Upper lobe of left lung (tissue), 6 donors: Measurements from ENCODE around the gene FUCA1. TPM values are rescaled to one million over a fixed set of nuclear protein-coding genes. Genes with fewer than 3 reads are reported as not detected.

Experiments used
- ATAC-seq, 2 donors: fragments of 200-7000 bp; cut with Tn5 transposase; one replicate each; pipeline ENCODE4 v1.9.1; 2022; ENCODE audit warnings: mild to moderate bottlenecking in 2 of 2, moderate library complexity in 2 of 2; ENCODE audit not compliant: low FRiP score in 2 of 2
- DNase-seq, 2 donors: peaks; one replicate each; pipeline ENCODE4 v3.0.0-alpha.2; 2019 to 2020
- H3K27ac ChIP-seq, 4 donors: fragments of 200-600 bp; sonication (generic); one replicate each; pipeline ENCODE4 v1.5.1; 2016 to 2019
- H3K27me3 ChIP-seq, 4 donors: fragments of 200-600 bp; sonication (generic); one replicate each; pipeline ENCODE4 v1.5.1; 2017 to 2019
- H3K36me3 ChIP-seq, 4 donors: fragments of 200-600 bp; sonication (generic); one replicate each; pipeline ENCODE4 v1.5.1; 2016 to 2019
- H3K4me1 ChIP-seq, 4 donors: fragments of 200-600 bp; sonication (generic); one replicate each; pipeline ENCODE4 v1.5.1; 2018 to 2019
- H3K4me3 ChIP-seq, 4 donors: fragments of 200-600 bp; sonication (generic); one replicate each; pipeline ENCODE4 v1.5.1; 2017 to 2019; ENCODE audit warnings: mild to moderate bottlenecking in 2 of 4, moderate library complexity in 1 of 4
- H3K9me3 ChIP-seq, 4 donors: fragments of 200-600 bp; sonication (generic); one replicate each; pipeline ENCODE4 v1.5.1; 2018 to 2019
- CTCF ChIP-seq, 6 experiments: fragments of 450-650 bp in 4 of 6; fragments of 200-600 bp in 2 of 6; sonication (generic) in 2 of 6; IDR thresholded peaks; one replicate each; pipeline ENCODE4 v1.5.1; 2016 to 2019; ENCODE audit warnings: antibody characterized with exemption in 6 of 6
- EP300 ChIP-seq, 4 donors: sonication (generic); formaldehyde crosslinking; IDR thresholded peaks; one replicate each; pipeline ENCODE4 v1.5.1; 2017; ENCODE audit warnings: antibody characterized with exemption in 4 of 4, control low read depth in 2 of 4
- POLR2A ChIP-seq, 4 donors: fragments of 450-650 bp; IDR thresholded peaks; one replicate each; pipeline ENCODE4 v1.5.1; 2016 to 2017; ENCODE audit warnings: antibody characterized with exemption in 4 of 4, mild to moderate bottlenecking in 2 of 4
- POLR2AphosphoS5 ChIP-seq, 2 donors: sonication (generic); formaldehyde crosslinking; IDR thresholded peaks; one replicate each; pipeline ENCODE4 v1.5.1; 2017; ENCODE audit warnings: antibody characterized with exemption in 2 of 2
- whole genome bisulfite sequencing, 2 donors: methylation state at CpG; one replicate each; pipeline ENCODE4 v1.1.5; 2017 to 2018; 5-methylcytosine and 5-hydroxymethylcytosine counted together
- total RNA-seq, 6 donors: library from RNA; depleted of rRNA in 4 of 6; stranded (reverse); fragments of >200 nt in 4 of 6; gene quantifications; one replicate each; pipeline versions ENCODE4 v1.1.0 to v1.2.1, GENCODE V29; 2016 to 2021
- donor health status: DM: no; HTN: no; CAD: no; lungs with moderate emphysema.
- donor health status: DM: no; HTN: yes; CAD: no; lungs with severe emphysema.

FUCA1 gene
- total RNA-seq, 6 donors from 2014 or later = 22.6 to 70.8 (median 40.5) TPM

- DNase-seq = no peak
- no peaks in the 10 kb centered on the region for H3K36me3 ChIP-seq
- no peak for TF ChIP-seq CTCF (IDR thresholded peaks at IDR 0.05)
- no peak for TF ChIP-seq POLR2A (IDR thresholded peaks at IDR 0.05)
- no peak for TF ChIP-seq POLR2AphosphoS5 (IDR thresholded peaks at IDR 0.05)
- TF ChIP-seq EP300 (IDR thresholded peaks at IDR 0.05) = no peak
- no peak for ATAC-seq
- H3K27me3 ChIP-seq = no peaks in the 10 kb centered on the region
- no peak within 1 kb of the TSS for H3K27ac ChIP-seq
- no peak within 1 kb of the TSS for H3K4me3 ChIP-seq
- peaks cover 0 to 16% (median 8%) of the 10 kb centered on the region in 4 donors for H3K4me1 ChIP-seq
- H3K9me3 ChIP-seq = no peaks in the 10 kb centered on the region
- WGBS, 2 donors = 42 to 62% methylated on average over 7 of the region's 7 CpGs
Observed at GRCh38 chr1:23913212-23913880, 45.3 kb upstream of the FUCA1 start, which contains the start of gene CNR2. TSS of gene CNR2 (minus strand) at chr1:23913362. CDS start at chr1:23875617, 37,745 bp downstream.

GRCh38 chr1:23911921-23912320, 43.8 kb upstream of the FUCA1 start:
- TF ChIP-seq POLR2A (IDR thresholded peaks at IDR 0.05) (no peak), EP300 (IDR thresholded peaks at IDR 0.05) (no peak), POLR2AphosphoS5 (IDR thresholded peaks at IDR 0.05) (no peak), CTCF (IDR thresholded peaks at IDR 0.05) (no peak)
- Histone ChIP-seq H3K9me3 (no peaks in the 10 kb centered on the region), H3K27me3 (no peaks in the 10 kb centered on the region)

GRCh38 chr1:23910553-23911246, 42.6 kb upstream of the FUCA1 start:
- H3K27ac ChIP-seq = no peak overlapping the region
- H3K9me3 ChIP-seq = no peaks in the 10 kb centered on the region
- H3K4me1 ChIP-seq = peaks cover 0 to 10% (median 2%) of the 10 kb centered on the region in 4 donors
- H3K4me3 ChIP-seq = no peak overlapping the region
- ATAC-seq = no peak
- H3K36me3 ChIP-seq = no peaks in the 10 kb centered on the region
- TF ChIP-seq POLR2AphosphoS5 (IDR thresholded peaks at IDR 0.05) (no peak), POLR2A (IDR thresholded peaks at IDR 0.05) (no peak), EP300 (IDR thresholded peaks at IDR 0.05) (no peak), CTCF (IDR thresholded peaks at IDR 0.05) (no peak)
- H3K27me3 ChIP-seq = no peaks in the 10 kb centered on the region
- 65 to 76% methylated on average over 10 to 11 of the region's 11 CpGs for WGBS, 2 donors
- DNase-seq = no peak

More at GRCh38 chr1:23911921-23912320, 43.8 kb upstream of the FUCA1 start:
- 79 to 88% methylated on average over 8 of the region's 8 CpGs for WGBS, 2 donors
- Histone ChIP-seq H3K4me3 (no peak overlapping the region), H3K36me3 (no peaks in the 10 kb centered on the region), H3K27ac (no peak overlapping the region), H3K4me1 (peaks cover 0 to 17% (median 6%) of the 10 kb centered on the region in 4 donors)
- DNase-seq (no peak), ATAC-seq (no peak)

GRCh38 chr1:23910144-23910543, 42.1 kb upstream of the FUCA1 start:
- TF ChIP-seq POLR2AphosphoS5 (IDR thresholded peaks at IDR 0.05) (no peak), POLR2A (IDR thresholded peaks at IDR 0.05) (no peak), CTCF (IDR thresholded peaks at IDR 0.05) (no peak), EP300 (IDR thresholded peaks at IDR 0.05) (no peak)
- peaks cover 0 to 10% (median 2%) of the 10 kb centered on the region in 4 donors for H3K4me1 ChIP-seq
- H3K27ac ChIP-seq = no peak overlapping the region
- H3K9me3 ChIP-seq = no peaks in the 10 kb centered on the region
- ATAC-seq (no peak), DNase-seq (no peak)
- H3K4me3 ChIP-seq = no peak overlapping the region
- no peaks in the 10 kb centered on the region for H3K36me3 ChIP-seq
- WGBS, 2 donors = 86 to 88% methylated on average over 8 of the region's 8 CpGs
- no peaks in the 10 kb centered on the region for H3K27me3 ChIP-seq
